MM.1S (cell line): Measurements from ENCODE around the gene ABL2.

Experiments used
- CTCF ChIP-seq: fragments of 300-600 bp; sonication (generic); IDR thresholded peaks from 2 replicates; pipeline ENCODE4 v1.5.1; 2016; ENCODE audit warnings: antibody characterized with exemption, low read length, mixed read lengths
- EZH2phosphoT487 ChIP-seq: fragments of 300-600 bp; sonication (generic); IDR thresholded peaks from 2 replicates; pipeline ENCODE4 v1.6.1; 2018; ENCODE audit warnings: antibody characterized with exemption, low read length

GRCh38 chr1:179128520-179128919 lies 101.0 kb downstream of the ABL2 start:
- TF ChIP-seq CTCF (no peak), EZH2phosphoT487 (no peak)
